Measurements from ENCODE around the gene ADGRD1.

GRCh38 chr12:131134523-131135310 lies 181.0 kb downstream of the ADGRD1 start:
- TF ChIP-seq EP300 (IDR thresholded peaks at IDR 0.05; ENCODE audit: borderline replicate concordance in 1 of 2, low read depth in 1 of 2, low read length in 1 of 2) (no peak), PBX3 (IDR thresholded peaks at IDR 0.05) (no peak), CTCF (IDR thresholded peaks at IDR 0.05) (no peak), YY1 (IDR thresholded peaks at IDR 0.05; ENCODE audit: low read depth) (no peak)

Measured in SK-N-SH (cell line).